OCI-LY3 (cell line): ENCODE measurements around the gene TBXA2R.
"Not testable (repeated sequence)": the region's sequence is repeated elsewhere in the genome, so short reads cannot be mapped to it uniquely, and the experiment has no call there.

Experiments
- CTCF ChIP-seq: fragments of 200-600, 300-600 bp; sonication (generic); IDR thresholded peaks from 2 replicates; pipeline ENCODE4 v1.5.1; 2014; ENCODE audit warnings: antibody characterized with exemption, low read length, low read depth
- EZH2phosphoT487 ChIP-seq: fragments of 200-600 bp; shearing (Covaris generic); IDR thresholded peaks from 2 replicates; pipeline ENCODE4 v1.6.1; 2018; ENCODE audit warnings: antibody characterized with exemption, mixed run types, low read depth

DNA sequence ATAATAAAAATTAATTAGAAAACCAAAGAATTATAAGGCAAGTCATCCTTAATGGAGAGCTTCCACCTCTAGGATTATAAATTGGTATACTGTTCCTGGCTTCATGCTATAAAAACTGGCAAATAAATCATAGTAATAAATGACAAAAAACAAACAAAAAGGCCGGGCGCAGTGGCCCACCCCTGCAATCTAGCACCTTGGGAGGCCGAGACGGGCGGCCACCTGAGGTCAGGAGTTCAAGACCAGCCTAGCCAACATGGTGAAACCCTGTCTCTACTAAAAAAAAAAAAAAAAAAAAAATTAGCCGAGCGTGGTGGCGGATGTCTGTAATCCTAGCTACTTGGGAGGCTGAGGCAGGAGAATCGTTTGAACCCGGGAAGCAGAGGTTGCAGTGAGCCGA, 36.6 kb downstream of the TBXA2R start:
- not testable (repeated sequence) for TF ChIP-seq CTCF, EZH2phosphoT487
